Measurements from ENCODE around the gene SNRNP35.

Gene SNRNP35

GRCh38 chr12:123516216-123516780 lies 58.4 kb downstream of the SNRNP35 start:
- DNase-seq (ENCODE audit: low read depth): no peak
- TF ChIP-seq MAX (IDR thresholded peaks at IDR 0.05; ENCODE audit: low read depth, low read length) (no peak), POLR2A (IDR thresholded peaks at IDR 0.05; ENCODE audit: extremely low read depth, insufficient read length) (no peak), MYC (IDR thresholded peaks at IDR 0.05; ENCODE audit: low read depth, low read length) (no peak), CTCF (IDR thresholded peaks at IDR 0.05; ENCODE audit: low read depth, low read length) (no peak)
- no peak overlapping the region for H3K4me3 ChIP-seq (ENCODE audit: low read depth, low read length)
